NCI-H2107 treated with DMSO at 0.1 percent for 48 hours (cell line): ENCODE data around the gene HMGCR.
A peak's percentile ranks its signal among the peaks of the same experiment; 100 is the strongest.
"Not testable (repeated sequence)": the region's sequence is repeated elsewhere in the genome, so short reads cannot be mapped to it uniquely, and the experiment has no call there.

Source experiments
- DNase-seq: peaks from one replicate; lab custom pipeline; 2025; ENCODE audit not compliant: unreplicated experiment; lab: John Stamatoyannopoulos, UW

HMGCR gene

DNA sequence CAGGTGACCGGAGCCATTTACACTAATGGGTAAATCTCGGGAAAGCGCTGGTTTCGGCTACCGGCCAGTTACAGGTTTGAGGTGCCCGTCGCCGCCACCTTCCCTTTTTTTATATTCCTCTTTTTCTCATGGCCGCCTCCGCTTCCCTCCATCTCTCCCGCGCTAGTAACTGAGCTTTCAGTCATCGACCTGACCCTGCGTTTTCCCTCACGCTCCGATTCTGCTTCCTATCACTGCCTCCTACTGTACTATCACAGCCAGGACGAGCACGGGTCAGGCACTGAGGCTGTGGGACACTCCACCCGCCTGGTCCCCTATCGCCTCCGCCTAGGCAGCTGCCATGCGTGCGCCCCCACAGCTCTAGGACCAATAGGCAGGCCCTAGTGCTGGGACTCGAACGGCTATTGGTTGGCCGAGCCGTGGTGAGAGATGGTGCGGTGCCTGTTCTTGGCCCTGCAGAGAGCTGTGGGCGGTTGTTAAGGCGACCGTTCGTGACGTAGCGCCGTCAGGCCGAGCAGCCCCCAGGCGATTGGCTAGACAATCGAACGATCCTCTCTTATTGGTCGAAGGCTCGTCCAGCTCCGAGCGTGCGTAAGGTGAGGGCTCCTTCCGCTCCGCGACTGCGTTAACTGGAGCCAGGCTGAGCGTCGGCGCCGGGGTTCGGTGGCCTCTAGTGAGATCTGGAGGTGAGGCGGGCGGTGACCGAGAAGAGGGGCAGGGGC is at the start of gene HMGCR:
HMGCR (plus strand) TSS at position 606 of the 722 bp plus-strand sequence. CDS start 5,386 bp downstream, outside the sequence.
- DNase-seq = peak; percentile 95

DNA sequence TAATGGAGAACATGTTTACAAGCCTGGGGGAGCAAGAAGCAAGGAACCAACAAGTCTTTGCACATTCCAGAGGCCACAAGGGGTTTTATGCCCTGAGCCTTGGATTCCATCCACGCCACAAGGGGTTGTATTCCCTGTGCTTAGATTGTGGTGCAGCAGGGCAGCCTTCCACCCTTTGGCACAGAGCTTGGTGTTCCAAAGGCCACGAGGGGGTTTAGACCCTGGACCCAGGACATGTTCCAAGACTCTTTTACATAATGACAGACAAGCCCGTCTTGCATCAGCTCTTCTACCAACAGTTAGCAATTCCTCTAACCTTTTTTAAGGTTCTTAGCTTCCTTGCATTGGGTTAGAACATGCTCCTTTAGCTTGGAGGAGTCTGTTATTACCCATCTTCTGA is 45.2 kb upstream of the HMGCR start:
- not testable (repeated sequence) for DNase-seq

DNA sequence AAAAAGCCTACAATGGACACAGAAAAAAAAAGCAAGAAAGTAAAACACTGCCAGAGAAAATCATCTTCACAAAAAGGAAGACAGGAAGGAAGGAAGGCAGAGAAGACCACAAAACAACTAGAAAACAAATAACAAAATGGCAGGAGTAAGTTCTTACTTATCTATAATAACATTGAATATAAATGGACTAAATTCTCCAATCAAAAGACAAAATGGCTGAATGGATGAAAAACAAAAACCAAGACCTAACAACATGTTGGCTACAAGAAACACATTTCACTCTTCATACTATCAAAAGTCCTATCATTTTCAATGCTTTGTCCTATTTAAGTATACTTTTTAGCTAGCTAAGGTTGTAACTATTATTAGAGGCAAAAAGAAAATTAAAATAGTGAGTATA is 36.9 kb upstream of the HMGCR start:
- no peak for DNase-seq

- DNase-seq = no peak
Observed at GRCh38 chr5:75303419-75303818, 33.6 kb upstream of the HMGCR start.

DNA sequence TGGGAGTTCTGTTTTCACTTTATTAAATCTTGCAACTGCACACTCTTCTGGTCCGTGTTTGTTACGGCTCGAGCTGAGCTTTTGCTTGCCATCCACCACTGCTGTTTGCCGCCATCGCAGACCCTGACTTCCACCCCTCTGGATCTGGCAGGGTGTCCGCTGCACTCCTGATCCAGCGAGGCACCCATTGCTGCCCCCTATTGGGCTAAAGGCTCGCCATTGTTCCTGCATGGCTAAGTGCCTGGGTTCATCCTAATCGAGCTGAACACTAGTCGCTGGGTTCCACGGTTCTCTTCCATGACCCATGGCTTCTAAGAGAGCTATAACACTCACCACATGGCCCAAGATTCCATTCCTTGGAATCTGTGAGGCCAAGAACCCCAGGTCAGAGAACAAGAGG is 32.5 kb upstream of the HMGCR start:
- DNase-seq = not testable (repeated sequence)

DNA sequence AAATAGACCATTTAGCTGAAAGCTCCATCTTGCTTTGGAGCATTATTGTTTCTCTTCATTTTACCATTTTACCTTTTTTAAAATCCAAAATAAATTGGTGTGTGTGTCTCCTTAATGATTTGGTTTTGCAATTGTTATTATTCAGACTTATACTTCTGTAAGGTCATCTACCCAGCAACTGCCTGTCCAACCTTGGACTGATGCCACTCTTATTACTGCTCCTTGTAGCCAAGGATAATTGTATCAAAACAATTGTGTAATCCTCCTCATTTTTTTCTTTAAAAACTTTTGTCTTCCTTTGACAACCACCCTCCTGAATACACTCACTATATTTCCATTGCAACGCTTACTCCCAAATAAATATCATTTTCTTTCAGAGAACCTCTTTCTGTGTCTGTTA is 30.3 kb upstream of the HMGCR start:
- DNase-seq = no peak

GRCh38 chr5:75310212-75310611 is 26.8 kb upstream of the HMGCR start:
- DNase-seq = no peak

GRCh38 chr5:75319148-75319547 is 17.9 kb upstream of the HMGCR start:
- DNase-seq = not testable (repeated sequence)

DNA sequence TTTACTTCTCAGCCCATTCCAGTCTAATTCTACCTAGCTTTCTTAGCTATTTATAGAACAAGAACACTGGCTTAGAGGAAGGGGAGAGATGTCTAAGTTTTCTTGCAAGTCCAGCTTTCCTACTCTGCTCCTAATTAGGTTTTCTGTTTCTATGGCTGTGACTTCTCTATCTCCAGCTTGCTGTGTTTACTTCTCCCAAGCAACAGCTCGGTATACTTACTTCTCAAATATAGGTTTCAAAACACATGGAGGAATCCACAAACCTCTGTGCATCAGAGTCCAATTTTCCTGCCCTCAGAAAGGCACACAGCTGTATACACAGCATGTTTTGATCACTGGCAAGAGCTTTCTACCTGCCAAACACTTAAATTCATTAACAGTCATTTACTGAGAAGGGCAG is 17.4 kb upstream of the HMGCR start:
- no peak for DNase-seq

- DNase-seq = no peak
Observed at GRCh38 chr5:75320371-75320770, 16.6 kb upstream of the HMGCR start.

DNA sequence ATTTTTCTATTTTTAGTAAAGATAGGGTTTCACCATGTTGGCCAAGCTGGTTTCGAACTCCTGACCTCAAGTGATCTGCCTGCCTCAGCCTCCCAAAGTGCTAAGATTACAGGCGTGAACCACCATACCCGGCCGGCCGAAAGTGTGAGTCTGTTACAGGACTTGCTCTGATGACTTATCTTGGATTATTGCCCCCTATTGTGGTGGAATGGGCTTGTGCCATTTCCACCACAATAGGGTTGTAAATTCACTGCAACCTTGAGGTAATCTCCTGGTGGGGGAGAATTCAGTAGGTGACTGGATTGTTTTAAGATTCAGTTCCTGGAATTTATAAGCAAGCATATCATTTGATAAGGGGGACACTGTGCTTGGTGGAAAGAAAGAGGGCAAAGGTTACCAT is 15.0 kb upstream of the HMGCR start:
- no peak for DNase-seq

DNA sequence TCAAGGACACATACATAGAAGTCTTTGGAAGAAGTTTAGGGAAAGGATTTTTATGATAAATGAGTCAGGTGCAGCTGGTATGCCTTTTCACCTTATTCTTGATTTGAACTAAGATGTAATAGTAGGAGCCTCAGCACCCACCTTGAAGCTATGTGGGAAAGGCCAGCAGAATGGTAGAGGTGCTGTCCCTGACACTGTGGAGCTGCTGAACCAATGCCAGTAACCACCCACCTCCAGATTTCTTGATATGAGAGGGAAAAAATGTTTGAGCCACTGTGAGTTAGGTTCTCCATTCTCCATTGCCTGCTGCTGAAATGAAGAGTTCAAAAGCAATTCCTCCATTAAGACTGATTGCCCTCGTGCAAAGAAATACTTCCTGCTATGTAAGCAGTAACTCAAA is 12.2 kb upstream of the HMGCR start:
- DNase-seq = no peak

DNA sequence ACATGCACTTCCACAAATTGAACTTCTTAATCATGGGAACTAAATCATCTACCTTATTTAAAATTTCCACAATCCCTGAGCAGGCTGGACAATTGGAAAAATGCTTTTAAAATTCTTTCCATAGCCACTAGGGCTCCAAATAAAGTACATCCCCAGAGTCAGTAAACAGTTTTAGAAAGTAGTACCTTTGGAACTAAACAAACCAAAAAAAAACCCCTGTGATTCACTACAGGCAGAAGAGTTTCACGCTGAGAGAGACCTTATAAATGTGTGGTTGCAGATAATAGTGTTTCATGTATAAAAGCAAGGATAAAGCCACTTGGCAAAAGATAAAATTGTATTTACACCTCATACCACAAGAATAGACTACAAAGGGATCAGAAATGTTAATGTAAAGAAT is 11.8 kb upstream of the HMGCR start:
- DNase-seq = no peak

DNA sequence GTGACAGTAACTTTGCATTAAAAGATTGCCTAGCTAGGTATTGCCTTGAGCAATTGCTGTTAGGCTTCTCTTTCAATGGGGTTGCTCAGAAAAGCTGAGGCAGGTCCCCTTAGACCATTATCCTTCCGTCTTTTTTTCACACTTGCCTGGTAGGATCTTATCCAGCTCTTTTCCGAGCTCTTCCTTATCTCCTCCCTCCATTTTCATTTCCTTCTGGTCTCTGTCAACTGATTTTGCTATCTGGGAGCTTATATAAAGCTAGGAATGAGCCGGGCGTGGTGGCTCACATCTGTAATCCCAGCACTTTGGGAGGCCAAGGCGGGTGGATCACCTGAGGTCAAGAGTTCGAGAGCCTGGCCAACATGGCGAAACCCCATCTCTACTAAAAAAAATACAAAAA is 6.6 kb upstream of the HMGCR start:
- DNase-seq = no peak

DNA sequence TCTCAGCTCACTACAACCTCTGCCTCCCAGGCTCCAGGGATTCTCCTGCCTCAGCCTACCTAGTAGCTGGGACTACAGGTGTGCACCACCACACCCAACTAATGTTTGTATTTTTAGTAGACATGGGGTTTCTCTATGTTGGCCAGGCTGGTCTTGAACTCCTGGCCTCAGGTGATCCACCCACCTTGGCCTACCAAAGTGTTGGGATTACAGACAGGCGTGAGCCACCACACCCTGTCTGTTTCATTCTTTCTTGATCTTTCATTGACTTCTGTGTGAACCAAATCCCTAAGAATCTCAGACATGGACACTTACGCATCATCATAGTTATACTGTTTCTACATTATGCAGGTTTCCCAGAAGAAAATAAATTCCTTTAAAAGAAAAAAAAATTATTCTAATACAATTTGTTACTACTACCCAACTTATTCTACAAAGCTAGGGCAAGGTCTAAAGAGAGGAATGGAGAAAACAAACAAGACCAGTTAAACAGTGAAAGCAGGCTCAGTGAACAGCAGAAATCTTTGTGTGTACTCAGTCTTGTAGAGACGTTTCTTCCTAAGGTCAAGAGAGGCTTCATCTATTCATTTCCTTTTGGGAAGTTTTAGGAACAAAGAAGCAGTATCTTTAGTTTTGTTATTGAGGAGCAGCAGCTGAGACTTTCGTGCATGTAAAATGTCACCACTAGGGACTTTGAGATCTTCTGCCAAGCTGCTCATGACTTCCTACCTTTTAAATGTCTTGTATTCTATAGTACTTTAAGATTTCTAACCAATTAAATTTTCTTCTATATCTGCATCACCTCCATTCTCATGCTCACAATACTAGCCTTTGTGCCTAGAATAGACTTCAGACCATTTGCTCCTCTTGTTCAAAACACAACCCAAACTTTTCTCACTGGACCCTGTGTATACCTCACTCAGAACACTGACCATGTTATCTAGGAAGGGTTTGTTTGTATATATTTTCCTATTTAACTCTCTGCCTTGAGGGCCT is 5.6 kb upstream of the HMGCR start:
- DNase-seq = no peak

- not testable (repeated sequence) for DNase-seq
Observed at GRCh38 chr5:75333759-75334158, 3.3 kb upstream of the HMGCR start.

DNA sequence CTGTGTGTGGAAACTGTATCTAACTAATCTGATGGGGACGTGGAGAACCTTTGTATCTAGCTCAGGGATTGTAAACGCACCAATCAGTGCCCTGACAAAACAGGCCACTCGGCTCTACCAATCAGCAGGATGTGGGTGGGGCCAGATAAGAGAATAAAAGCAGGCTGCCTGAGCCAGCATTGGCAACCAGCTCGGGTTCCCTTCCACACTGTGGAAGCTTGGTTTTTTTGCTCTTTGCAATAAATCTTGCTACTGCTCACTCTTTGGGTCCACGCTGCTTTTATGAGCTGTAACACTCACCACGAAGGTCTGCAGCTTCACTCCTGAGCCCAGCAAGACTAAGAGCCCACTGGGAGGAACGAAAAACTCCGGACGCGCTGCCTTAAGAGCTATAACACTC is 2.6 kb upstream of the HMGCR start:
- not testable (repeated sequence) for DNase-seq

DNA sequence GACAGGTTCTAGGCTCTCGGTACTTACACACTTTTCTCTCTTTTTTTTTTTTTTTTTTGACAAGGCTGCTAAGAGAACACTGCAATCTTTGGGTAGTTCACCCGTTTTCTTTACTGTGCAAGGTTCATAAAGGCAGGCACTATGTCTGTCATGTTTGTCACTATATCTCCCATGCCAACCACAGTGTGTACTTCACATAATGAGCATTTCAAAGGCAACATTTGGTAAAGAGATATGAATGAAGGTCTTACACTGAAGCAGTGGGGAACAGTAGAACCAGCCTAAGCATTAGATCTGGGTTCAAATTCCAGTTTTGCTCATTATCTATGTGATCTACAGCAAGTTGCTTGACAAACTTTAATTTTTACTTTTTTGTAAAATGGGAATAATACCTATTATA is 1.5 kb upstream of the HMGCR start:
- no peak for DNase-seq

- peak; percentile 57 for DNase-seq
Observed at GRCh38 chr5:75335952-75336614, 937 bp upstream of the HMGCR start.

- DNase-seq = no peak
Observed at GRCh38 chr5:75337366-75338021, 474 bp downstream of the HMGCR start.

GRCh38 chr5:75338408-75338807 is 1.4 kb downstream of the HMGCR start:
- DNase-seq = no peak
